DMS79 treated with DMSO at 0.1 percent for 48 hours (cell line): ENCODE data around the gene FADS1.

Experiments used
- DNase-seq: peaks from one replicate; lab custom pipeline; 2025; lab: John Stamatoyannopoulos, UW

FADS1 gene

GRCh38 chr11:61776561-61777075 lies 40.2 kb downstream of the FADS1 start:
- DNase-seq: no peak

DNA sequence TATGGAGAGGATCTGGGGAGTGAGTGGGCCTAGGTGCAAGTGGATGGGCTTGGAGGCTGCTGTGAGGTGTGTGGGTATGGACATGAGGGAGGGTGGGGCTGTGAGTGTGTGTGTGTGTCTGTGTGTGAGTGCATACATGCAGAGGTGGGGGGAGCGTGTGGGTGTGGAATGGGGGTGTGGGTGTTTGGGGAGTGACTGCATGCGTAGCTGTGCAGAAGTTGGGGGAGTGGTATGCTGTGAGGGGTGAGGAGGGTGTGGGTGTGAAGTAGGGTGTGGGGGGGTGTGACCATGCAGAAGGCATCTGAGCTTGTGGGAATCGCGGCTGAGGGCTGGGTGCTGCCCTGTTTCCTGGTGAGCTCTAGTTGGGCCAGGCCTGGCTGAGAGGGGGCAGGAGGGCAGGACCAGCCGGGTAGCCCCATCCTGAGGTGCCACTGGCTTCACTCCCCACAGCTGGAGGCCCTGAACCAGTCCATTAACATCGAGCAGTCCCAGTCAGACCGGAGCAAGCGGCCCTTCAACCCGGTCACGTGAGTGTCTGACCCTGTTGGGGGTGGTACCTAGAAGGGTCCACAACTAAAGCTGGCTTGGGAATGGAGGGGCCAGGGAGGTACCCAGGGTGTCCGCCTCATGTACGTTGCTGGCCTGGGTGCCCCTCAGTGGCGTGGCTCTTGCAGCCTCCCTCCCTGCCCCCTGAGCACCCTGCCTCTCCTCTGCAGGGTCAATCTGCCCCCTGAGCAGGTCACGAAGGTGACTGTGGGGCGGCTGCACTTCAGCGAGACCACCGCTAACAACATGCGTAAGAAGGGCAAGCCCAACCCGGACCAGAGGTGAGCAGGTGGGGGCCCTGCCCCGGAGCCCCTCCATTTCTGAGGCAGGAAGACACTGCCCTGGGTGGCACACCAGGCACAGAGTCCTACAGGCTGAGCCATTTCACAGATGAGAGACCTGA lies 40.9 kb downstream of the FADS1 start:
- no peak for DNase-seq

DNA sequence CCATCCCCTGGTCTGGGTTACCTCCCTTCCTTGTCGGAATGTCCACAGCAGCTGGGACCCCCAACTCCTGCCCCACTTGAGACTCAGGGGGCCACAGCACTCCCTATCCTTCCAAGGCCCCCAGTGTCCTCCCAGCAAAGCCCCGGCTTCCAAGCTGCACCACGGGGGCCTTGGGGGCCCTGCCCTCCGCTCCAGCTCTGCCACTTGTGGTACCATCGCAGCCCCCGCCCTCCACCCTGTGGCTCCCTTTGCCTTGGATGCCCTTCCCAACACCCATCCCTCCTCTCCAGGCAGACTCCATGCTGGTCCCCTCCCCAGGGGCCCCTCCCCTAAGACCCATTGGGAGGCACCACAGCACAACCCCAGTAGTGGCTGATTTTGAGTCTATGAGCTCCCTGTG lies 41.7 kb downstream of the FADS1 start:
- no peak for DNase-seq

GRCh38 chr11:61774411-61774810 lies 42.4 kb downstream of the FADS1 start:
- DNase-seq: no peak

DNA sequence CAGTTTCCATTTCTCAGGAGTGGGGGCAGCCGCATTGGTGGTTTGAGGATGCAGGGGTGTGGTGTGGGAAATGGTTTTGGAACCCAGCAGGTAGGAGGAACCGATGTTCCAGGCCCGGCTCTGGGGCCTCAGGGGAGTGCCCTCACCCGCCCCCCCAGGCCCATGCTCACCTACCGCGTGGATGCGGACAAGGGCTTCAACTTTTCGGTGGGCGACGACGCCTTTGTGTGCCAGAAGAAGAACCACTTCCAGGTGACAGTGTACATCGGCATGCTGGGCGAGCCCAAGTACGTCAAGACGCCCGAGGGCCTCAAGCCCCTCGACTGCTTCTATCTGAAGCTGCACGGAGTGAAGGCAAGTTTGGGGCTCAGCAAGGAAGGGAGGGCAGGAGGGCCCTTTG lies 43.0 kb downstream of the FADS1 start:
- DNase-seq: no peak

GRCh38 chr11:61773356-61773755 lies 43.4 kb downstream of the FADS1 start:
- no peak for DNase-seq

DNA sequence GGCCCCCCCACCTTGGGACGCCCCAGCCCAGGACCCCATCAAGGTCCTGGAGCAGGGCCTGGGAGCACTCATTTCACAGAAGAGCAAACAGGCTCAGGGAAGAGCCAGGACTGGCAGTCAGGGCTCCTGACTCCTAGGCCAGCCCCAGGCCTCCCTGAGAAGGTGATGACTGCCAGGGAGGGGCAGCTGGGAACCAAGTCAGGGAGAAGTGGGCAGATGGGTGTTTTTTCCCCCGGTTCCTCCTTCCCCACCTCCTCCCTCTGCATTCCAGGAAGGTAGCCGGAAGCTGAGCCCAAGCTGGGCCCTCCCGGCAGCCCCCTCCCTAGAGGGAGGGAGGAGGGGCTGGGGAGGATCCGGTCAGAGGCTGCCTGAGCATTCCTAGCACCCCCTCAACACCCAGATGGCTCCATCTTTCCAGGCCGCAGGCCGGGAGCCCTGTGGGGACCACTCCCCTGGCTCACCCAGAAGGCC lies 44.8 kb downstream of the FADS1 start:
- DNase-seq: no peak

GRCh38 chr11:61771195-61771894 lies 45.5 kb downstream of the FADS1 start:
- DNase-seq: no peak

DNA sequence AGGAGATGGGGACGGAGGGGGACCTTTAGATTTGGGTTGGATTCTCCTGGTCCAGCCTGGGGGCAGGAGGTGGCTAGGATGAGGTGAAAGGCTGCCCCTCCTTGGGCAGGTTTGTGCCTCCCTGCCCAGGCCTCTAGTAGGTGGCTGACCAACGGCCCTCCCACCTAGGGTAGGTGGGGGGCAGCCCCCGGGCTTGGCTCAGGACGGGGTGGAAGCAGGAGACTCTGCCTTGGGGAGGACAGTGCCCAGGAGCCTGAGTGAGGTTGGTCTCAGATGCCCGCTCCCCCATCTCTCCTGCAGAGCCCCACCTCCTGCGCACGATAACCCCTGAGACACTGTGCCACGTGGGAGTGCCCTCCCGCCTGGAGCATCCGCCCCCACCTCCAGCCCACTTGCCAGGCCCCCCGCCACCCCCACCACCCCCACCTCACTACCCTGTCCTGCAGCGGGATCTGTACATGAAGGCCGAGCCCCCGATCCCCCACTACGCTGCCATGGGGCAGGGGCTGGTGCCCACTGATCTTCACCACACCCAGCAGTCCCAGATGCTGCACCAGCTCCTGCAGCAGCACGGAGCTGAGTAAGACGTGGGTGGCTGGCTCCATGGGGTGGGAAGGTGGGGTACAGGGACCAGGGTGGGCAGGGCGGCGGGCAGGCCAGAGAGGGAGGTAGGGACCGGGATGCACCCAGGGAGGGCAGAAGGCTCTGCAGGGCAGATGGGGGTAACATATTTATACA lies 46.7 kb downstream of the FADS1 start:
- DNase-seq: no peak

DNA sequence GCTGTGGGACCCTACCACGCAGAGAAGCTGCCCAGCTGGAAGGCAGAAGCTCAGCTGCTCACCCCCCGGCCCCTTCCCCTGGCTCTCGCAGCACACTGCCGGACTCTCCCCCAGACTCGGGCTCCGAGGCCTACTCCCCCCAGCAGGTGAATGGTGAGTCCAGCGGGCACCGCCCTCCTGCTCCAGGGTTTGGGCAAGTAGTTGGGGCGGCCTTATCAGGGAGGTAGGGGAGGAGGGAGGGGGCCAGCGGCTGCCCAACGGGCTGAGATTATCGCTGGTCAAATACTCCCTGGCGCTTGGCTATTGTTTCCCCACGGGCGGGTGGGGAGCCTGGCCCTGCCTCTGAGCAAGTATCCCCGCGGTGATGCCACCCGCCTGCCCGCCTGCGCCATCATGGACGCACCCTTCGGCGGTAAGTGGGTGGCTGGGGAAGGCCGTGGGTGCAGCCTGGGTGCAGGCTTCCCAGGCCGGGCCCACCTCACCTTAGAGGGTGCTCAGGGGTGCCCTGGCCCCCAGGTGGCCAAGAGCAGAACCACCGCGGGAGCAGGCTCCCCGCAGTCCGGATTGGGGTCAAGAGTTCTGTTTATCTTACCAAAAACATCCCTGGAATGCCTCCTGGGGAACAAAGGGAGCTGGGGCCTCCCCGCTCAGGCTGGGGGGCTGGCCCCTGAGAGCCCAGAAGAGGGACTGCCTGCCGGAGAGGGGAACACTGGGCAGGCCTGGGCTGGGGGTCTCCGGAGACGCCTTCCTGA lies 47.5 kb downstream of the FADS1 start:
- no peak for DNase-seq

DNA sequence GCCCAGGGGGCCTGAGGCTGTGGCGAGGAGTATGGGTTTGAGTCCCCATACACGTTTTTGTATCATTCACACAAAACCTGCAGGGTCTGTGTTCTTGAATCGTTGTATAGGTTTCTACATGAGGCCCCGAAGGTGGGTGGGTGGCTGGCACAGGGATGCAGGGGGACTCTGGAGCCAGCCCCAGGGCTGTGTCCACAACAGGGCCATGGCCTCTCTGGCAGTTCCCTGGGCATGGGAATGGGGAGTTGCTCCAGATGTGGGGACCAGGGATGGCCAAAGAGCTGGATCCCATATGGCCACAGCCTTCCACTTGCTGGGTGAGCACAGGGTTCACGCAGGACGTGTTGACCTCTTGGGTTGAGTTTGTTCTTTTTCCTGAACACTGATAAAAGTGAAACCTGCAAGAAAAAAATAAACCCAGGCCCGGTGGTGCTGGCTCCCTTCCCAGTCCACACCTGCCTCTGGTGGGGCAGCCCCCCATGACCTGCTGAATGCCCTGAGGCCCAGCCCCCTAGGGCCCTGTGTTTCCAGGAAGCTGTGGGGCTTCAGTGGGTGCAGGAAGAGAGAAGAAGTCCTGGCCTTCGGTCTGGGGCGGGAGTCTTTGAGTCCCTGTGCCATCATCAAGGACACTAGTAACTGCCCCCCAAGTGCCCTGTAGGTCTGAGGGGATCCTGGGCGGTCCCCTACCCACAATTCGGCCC lies 48.3 kb downstream of the FADS1 start:
- no peak for DNase-seq

- DNase-seq: no peak
Measured at GRCh38 chr11:61766353-61766841, 50.4 kb downstream of the FADS1 start.

DNA sequence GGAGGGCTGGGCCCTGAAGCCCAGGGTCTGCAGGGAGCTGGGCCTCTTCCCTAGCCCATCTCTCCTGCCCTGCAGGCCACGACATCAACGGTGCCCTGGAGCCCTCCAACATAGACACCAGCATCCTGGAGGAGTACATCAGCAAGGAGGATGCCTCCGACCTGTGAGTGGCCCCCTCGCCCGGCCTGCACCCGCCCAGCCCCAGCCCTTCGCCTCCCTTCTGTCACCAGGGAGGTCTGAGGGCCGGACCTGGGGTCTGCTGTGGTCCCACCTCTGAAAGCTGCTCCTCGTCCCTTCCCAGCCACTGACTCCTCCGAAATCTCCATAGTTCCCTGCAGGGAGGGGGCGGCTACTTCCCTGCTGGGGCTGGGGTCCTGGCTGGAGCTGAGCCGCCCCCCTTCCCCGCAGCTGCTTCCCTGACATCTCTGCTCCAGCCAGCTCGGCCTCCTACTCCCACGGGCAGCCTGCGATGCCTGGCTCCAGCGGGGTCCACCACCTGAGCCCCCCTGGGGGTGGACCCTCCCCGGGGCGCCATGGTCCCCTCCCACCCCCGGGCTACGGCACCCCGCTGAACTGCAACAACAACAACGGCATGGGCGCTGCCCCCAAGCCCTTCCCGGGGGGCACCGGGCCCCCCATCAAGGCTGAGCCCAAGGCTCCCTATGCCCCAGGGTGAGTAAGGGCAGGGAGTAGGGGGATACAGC lies 51.1 kb downstream of the FADS1 start:
- DNase-seq: no peak

DNA sequence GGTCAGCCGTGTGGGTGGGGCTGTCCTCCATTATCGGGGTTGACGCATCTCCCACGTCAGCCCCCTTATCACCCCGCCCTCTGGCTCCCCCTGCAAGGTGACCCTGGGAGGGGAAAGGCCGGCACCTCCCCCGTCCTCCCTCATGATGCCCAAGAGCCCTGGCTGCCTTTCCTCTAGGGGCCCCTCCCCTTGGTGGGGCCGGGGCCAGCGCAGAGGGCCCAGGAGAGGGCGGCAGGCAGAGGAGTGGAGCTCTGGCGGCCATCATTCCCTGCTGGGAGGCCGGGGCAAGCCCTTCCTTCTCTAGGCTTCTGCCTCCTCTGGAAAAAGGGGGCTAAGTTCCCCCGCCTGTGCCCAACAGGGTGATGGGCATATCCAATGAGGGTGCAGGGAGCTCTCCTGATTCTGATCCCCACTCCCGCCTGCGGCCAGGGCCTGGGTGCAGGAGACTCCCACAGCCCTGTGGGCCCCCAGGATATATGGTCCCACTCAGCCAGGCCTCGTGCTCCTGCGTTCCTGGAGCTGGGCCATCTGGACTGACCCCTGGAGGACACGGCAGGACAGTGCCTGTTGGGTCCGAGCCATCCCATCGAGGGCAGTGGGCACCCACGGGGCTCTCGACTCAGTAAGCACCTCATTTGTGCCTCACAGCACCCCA lies 52.1 kb downstream of the FADS1 start:
- no peak for DNase-seq

DNA sequence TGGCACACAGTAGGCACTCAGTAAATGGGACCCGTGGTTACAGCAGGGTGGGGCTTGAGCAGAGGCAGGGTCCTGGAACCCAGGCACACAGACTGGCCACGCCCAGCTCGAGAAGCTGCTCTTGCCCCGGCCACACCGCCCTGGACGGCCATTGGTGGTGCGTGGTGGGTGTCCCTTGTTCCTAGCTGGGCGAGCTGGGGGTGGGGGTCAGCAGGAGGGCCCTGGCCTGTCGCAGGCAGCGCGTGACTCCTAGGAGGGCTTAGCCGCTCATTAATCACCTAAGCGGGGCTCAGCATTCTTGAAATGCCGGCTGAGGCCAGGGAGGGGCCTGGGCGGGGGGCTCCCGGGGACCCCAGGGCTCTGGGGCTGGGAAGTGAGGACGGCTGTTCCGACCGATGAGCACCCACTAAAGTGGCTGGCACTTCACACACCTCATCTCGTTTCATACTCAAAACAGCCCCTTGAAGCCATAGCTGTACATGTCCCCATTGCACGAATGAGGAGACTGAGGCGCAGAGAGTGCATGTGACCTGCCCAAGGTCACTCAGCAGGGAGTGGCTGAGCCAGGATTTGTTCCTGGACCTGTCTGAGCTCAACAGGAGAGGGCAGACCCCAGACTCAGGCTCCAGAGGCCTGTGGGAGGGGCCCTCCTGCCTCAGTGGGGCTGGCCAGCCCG lies 52.7 kb downstream of the FADS1 start:
- DNase-seq: no peak

- DNase-seq: no peak
Measured at GRCh38 chr11:61762798-61763197, 54.0 kb downstream of the FADS1 start.

- no peak for DNase-seq
Measured at GRCh38 chr11:61762223-61762615, 54.6 kb downstream of the FADS1 start.

DNA sequence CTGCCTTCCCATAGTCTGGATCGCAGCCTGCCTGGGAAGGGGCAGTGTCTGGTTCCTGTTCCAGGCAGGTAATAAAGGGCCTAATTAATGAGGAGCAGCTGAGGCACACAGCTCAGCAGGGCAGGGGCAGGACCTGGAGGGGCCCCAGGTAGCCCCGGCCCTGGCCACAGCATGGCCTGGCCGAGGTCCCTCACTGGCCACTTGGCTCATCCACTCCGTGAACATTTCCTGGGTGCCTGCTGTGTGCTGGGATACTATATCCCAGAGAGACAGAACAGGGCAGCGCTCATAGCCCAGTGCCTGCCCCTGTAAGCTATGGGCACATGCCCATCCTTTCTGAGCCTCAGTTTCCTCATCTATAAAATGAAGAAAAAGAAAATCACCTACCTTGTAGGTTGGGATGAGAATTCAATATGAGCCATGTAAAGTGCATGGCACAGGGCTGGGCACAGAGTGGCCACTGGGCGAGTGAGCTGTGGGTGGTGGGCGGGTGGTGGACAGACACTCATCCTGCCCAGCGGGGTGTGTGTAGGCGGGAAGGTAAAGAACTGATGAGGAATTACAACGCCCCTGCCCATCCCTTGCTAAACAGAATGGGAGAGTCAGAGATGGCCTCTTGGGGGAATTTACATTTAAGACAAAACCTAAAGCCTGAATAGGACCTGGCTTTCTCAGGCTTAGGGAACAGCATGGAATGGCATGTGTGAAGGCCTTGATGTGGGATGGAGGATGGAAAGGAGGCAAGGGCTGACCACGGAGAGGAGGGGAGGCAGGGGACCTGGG lies 55.2 kb downstream of the FADS1 start:
- DNase-seq: no peak
